ENCODE measurements around the gene SEC31A. TPM values are rescaled to one million over a fixed set of nuclear protein-coding genes. Genes with fewer than 3 reads are reported as not detected.

The SEC31A gene
- total and polyA plus RNA-seq, 2 donors (not counting 1 experiment from before 2014, with no cell fraction given) = 52.7 to 134 TPM

- H3K27ac ChIP-seq (ENCODE audit: low read length in 2 of 2) = no peak overlapping the region
- no peak overlapping the region for H2AFZ ChIP-seq (ENCODE audit: insufficient read depth, low read depth, low read length, poor library complexity, severe bottlenecking)
- H3K4me3 Mint-ChIP-seq = no peak overlapping the region
- ATAC-seq (ENCODE audit: low read depth) (no peak), DNase-seq (no peak)
- H3K79me2 ChIP-seq (ENCODE audit: control insufficient read depth, insufficient read depth, low read length) = no peaks in the 10 kb centered on the region
- no peaks in the 10 kb centered on the region for H4K20me1 ChIP-seq (ENCODE audit: control insufficient read depth, insufficient read depth, low read length, poor library complexity, severe bottlenecking)
- no peak overlapping the region for H3K4me2 ChIP-seq (replicated peaks; ENCODE audit: low read depth, low read length, poor library complexity, severe bottlenecking)
- peaks cover 0 to 27% (median 13%) of the 10 kb centered on the region in 4 experiments for H3K27me3 ChIP-seq (replicated peaks in 1 of 4; ENCODE audit: control extremely low read depth in 1 of 4, control insufficient read depth in 3 of 4, insufficient read depth in 4 of 4, low read length in 3 of 4)
- ChIA-PET CTCF (interaction anchor here (0.6 kb wide), 1 partner anchor 688 kb away, joined by 3 read pairs; no protein-coding TSS in a partner anchor), POLR2A (no interaction called here)
- peaks cover 13% of the 10 kb centered on the region for H3K4me1 Mint-ChIP-seq
- peaks cover 9 to 12% of the 10 kb centered on the region in 2 donors for H3K4me1 ChIP-seq (ENCODE audit: control insufficient read depth in 2 of 2, insufficient read depth in 2 of 2, low read length in 2 of 2)
- intact Hi-C loops (cut with micrococcal nuclease) = no loop called here
- TF ChIP-seq CTCF (IDR thresholded peaks at IDR 0.05) (no peak), EZH2 (IDR thresholded peaks at IDR 0.05; ENCODE audit: borderline replicate concordance, insufficient read depth, low read depth, low read length, poor library complexity, severe bottlenecking) (no peak)
- no peak overlapping the region for H3K4me3 ChIP-seq (ENCODE audit: control extremely low read depth in 1 of 5, extremely low read depth in 1 of 5, insufficient read depth in 1 of 5, low read depth in 2 of 5, low read length in 4 of 5)
- H3K27me3 Mint-ChIP-seq = peaks cover 40% of the 10 kb centered on the region
- H3K9me3 ChIP-seq (ENCODE audit: control extremely low read depth in 1 of 3, control insufficient read depth in 2 of 3, insufficient read depth in 1 of 3, low read length in 2 of 3) = peaks cover 0 to under 1% (median 0%) of the 10 kb centered on the region in 3 donors
- H3K9me3 Mint-ChIP-seq (ENCODE audit: insufficient read depth) = no peaks in the 10 kb centered on the region
- H3K9ac ChIP-seq (ENCODE audit: low read length) = no peak overlapping the region
- no CpG with 5 or more reads among the region's 2 CpGs for WGBS (ENCODE audit: insufficient coverage)
- no peaks in the 10 kb centered on the region for H3K36me3 ChIP-seq (replicated peaks in 1 of 2; ENCODE audit: control extremely low read depth in 1 of 2, control insufficient read depth in 1 of 2, extremely low read depth in 1 of 2, insufficient read depth in 2 of 2, low read length in 1 of 2)
- H3K27ac Mint-ChIP-seq = no peak overlapping the region
Measured at GRCh38 chr4:82802911-82803310, 88.0 kb downstream of the SEC31A start.

GRCh38 chr4:82801910-82802521 is 88.9 kb downstream of the SEC31A start:
- DNase-seq = no peak
- peaks cover 0 to 36% (median 18%) of the 10 kb centered on the region in 4 experiments for H3K27me3 ChIP-seq (replicated peaks in 1 of 4; ENCODE audit: control extremely low read depth in 1 of 4, control insufficient read depth in 3 of 4, insufficient read depth in 4 of 4, low read length in 3 of 4)
- TF ChIP-seq EZH2 (IDR thresholded peaks at IDR 0.05; ENCODE audit: borderline replicate concordance, insufficient read depth, low read depth, low read length, poor library complexity, severe bottlenecking) = no peak
- TF ChIP-seq CTCF (IDR thresholded peaks at IDR 0.05) = no peak
- peaks cover 0 to 3% (median 0%) of the 10 kb centered on the region in 3 donors for H3K9me3 ChIP-seq (ENCODE audit: control extremely low read depth in 1 of 3, control insufficient read depth in 2 of 3, insufficient read depth in 1 of 3, low read length in 2 of 3)
- Mint-ChIP-seq H3K9me3 (ENCODE audit: insufficient read depth) (no peaks in the 10 kb centered on the region), H3K4me3 (no peak overlapping the region), H3K27ac (no peak overlapping the region), H3K27me3 (peaks cover 43% of the 10 kb centered on the region), H3K4me1 (peaks cover 20% of the 10 kb centered on the region)
- H3K36me3 ChIP-seq (replicated peaks in 1 of 2; ENCODE audit: control extremely low read depth in 1 of 2, control insufficient read depth in 1 of 2, extremely low read depth in 1 of 2, insufficient read depth in 2 of 2, low read length in 1 of 2) = no peaks in the 10 kb centered on the region
- H3K4me3 ChIP-seq (ENCODE audit: control extremely low read depth in 1 of 5, extremely low read depth in 1 of 5, insufficient read depth in 1 of 5, low read depth in 2 of 5, low read length in 4 of 5) = no peak overlapping the region
- H2AFZ ChIP-seq (ENCODE audit: insufficient read depth, low read depth, low read length, poor library complexity, severe bottlenecking) = no peak overlapping the region
- no peak overlapping the region for H3K27ac ChIP-seq (ENCODE audit: low read length in 2 of 2)
- intact Hi-C loops (cut with micrococcal nuclease) = no loop called here
- no peaks in the 10 kb centered on the region for H3K79me2 ChIP-seq (ENCODE audit: control insufficient read depth, insufficient read depth, low read length)
- ChIA-PET POLR2A (no interaction called here), CTCF (no interaction called here)
- no CpG with 5 or more reads among the region's 3 CpGs for WGBS (ENCODE audit: insufficient coverage)
- no peak for ATAC-seq (ENCODE audit: low read depth)
- H3K4me2 ChIP-seq (replicated peaks; ENCODE audit: low read depth, low read length, poor library complexity, severe bottlenecking) = no peak overlapping the region
- H3K9ac ChIP-seq (ENCODE audit: low read length) = no peak overlapping the region
- no peaks in the 10 kb centered on the region for H4K20me1 ChIP-seq (ENCODE audit: control insufficient read depth, insufficient read depth, low read length, poor library complexity, severe bottlenecking)
- H3K4me1 ChIP-seq (ENCODE audit: control insufficient read depth in 2 of 2, insufficient read depth in 2 of 2, low read length in 2 of 2) = peaks cover 13 to 20% of the 10 kb centered on the region in 2 donors

Data from B cell (primary cell).